Spleen (tissue), 11 donors: ENCODE measurements around the gene VPS9D1. TPM values are rescaled to one million over a fixed set of nuclear protein-coding genes. Genes with fewer than 3 reads are reported as not detected.

Source experiments
- DNase-seq: peaks from one replicate; pipeline ENCODE4 v3.0.0-alpha.2; 2020
- H3K27ac ChIP-seq, 8 donors: fragments of 200-600 bp; sonication (generic) in 7 of 8; 1 replicate in 4 of 8; 2 replicates in 4 of 8; pipeline versions ENCODE4 v1.5.0 to v1.8.0; 2016 to 2021; ENCODE audit warnings: inconsistent platforms in 4 of 8, mild to moderate bottlenecking in 4 of 8, moderate library complexity in 1 of 8
- H3K27me3 ChIP-seq, 7 donors: fragments of 200-600 bp; sonication (generic) in 6 of 7; replicated peaks in 1 of 7; 1 replicate in 4 of 7; 2 replicates in 3 of 7; pipeline versions ENCODE4 v1.5.0 to v1.8.0; 2016 to 2021; ENCODE audit warnings: inconsistent platforms in 3 of 7, mild to moderate bottlenecking in 1 of 7
- H3K36me3 ChIP-seq, 6 donors: fragments of 200-600 bp; sonication (generic) in 5 of 6; 1 replicate in 4 of 6; 2 replicates in 2 of 6; pipeline versions ENCODE4 v1.5.0 to v1.8.0; 2016 to 2021; ENCODE audit warnings: inconsistent platforms in 2 of 6
- H3K4me1 ChIP-seq, 6 donors: fragments of 200-600 bp; sonication (generic) in 5 of 6; 1 replicate in 3 of 6; 2 replicates in 3 of 6; pipeline versions ENCODE4 v1.5.0 to v1.8.0; 2016 to 2021; ENCODE audit warnings: inconsistent platforms in 3 of 6
- H3K4me3 ChIP-seq, 8 donors: fragments of 200-600 bp; sonication (generic) in 7 of 8; 1 replicate in 4 of 8; 2 replicates in 4 of 8; pipeline versions ENCODE4 v1.5.0 to v1.8.0; 2016 to 2021; ENCODE audit warnings: inconsistent platforms in 4 of 8, mild to moderate bottlenecking in 4 of 8, moderate library complexity in 2 of 8
- H3K9me3 ChIP-seq, 8 donors: fragments of 200-600 bp; sonication (generic) in 7 of 8; 1 replicate in 4 of 8; 2 replicates in 4 of 8; pipeline versions ENCODE4 v1.5.0 to v1.8.0; 2016 to 2021; ENCODE audit warnings: inconsistent platforms in 4 of 8
- POLR2A ChIP-seq, 3 donors: fragments of 450-650 bp; IDR thresholded peaks; one replicate each; pipeline ENCODE4 v1.5.1; 2017; ENCODE audit warnings: antibody characterized with exemption in 3 of 3, mild to moderate bottlenecking in 1 of 3
- POLR2AphosphoS5 ChIP-seq, 3 donors: sonication (generic); formaldehyde crosslinking; IDR thresholded peaks; one replicate each; pipeline ENCODE4 v1.5.1; 2017; ENCODE audit warnings: antibody characterized with exemption in 3 of 3
- WGBS, 5 donors: extraction: QIAGEN DNeasy Blood & Tissue Kit in 3 of 5; methylation state at CpG; one replicate each; pipeline versions ENCODE4 v1.1.5 to v1.1.7; 2013 to 2018; 5-methylcytosine and 5-hydroxymethylcytosine counted together
- intact Hi-C: fragments of 100-400 bp; cut with DNase I; formaldehyde crosslinking; loops from one replicate; pipeline ENCODE4 v1.15.0; 2023; ENCODE audit warnings: low total_unique reads
- polyA plus RNA-seq, 3 donors: library from polyadenylated mRNA; stranded (reverse); fragments of 200-250 nt; gene quantifications; one replicate each; pipeline ENCODE4 v1.2.1, GENCODE V29; 2013
- total RNA-seq, 7 donors: library from RNA; depleted of rRNA in 3 of 7; stranded (reverse); fragments of >200 nt in 3 of 7; fragmentation: NEBNext Ultra II Directional in 4 of 7; extraction: Animal tissue kit (Norgen Biotek cat#: 25700) in 4 of 7; gene quantifications; one replicate each; pipeline versions ENCODE4 v1.1.0 to v1.2.1, GENCODE V29; 2016 to 2021
- TF ChIP-seq, protein P1 (sequence below), 11 experiments: fragments of 200-600 bp in 7 of 11; fragments of 450-650 bp in 4 of 11; sonication (generic) in 4 of 11; IDR thresholded peaks in 8 of 11; conservative IDR thresholded peaks in 3 of 11; 1 replicate in 7 of 11; 2 replicates in 4 of 11; pipeline versions ENCODE4 v1.4.0 to v1.8.0; 2016 to 2021; ENCODE audit warnings: antibody characterized with exemption in 11 of 11, inconsistent platforms in 4 of 11, mild to moderate bottlenecking in 1 of 11
- donor health status: healthy with polysubstance abuse.
- donor health status: DM: no; HTN: no; CAD: no; lungs with moderate emphysema.
- donor health status: DM: no; HTN: no; CAD: no.
- donor health status: Bipolar disorder and iron deficiency.
- donor health status: healthy.
- donor health status: DM: no; HTN: no; CAD: no.
- donor health status: DM: yes; HTN: yes; CAD: no.

VPS9D1 gene
- total and polyA plus RNA-seq, 10 donors, result 6.0 to 37.2 (median 19.3) TPM

DNA sequence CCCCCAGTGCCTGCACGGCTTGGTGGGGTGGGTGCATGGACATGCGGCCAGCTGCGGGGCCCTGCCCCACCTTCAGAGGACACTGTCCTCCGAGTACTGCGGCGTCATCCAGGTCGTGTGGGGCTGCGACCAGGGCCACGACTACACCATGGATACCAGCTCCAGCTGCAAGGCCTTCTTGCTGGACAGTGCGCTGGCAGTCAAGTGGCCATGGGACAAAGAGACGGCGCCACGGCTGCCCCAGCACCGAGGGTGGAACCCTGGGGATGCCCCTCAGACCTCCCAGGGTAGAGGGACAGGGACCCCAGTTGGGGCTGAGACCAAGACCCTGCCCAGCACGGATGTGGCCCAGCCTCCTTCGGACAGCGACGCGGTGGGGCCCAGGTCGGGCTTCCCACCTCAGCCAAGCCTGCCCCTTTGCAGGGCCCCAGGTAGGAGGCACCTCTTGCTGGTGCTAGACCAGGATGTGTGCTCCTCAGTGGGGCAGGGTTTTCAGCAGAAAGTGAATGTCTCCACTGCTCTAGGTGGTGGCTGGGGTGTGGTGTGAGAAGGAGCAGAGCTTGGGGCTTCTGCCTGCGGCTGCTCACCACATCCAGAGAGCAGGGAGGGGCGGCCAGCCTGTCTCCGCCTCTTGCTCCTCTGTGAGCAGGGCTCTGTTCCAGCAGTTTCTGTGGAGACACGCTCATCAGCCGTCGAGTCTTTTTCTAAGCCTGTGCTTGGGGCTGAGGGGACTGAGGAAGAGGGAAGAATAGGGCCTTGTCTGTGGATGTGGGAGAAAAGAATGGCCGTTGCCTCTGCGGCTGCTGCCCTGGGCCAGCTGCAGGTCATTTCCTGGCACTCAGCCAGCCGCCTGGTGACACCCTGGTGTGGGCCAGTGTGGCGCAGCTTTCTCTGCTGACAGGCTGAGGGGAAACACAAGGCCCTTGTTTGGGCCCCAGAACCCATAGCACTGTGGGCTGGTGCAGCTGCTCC lies 2.9 kb upstream of the VPS9D1 start:
- Histone ChIP-seq H3K27me3 (no peaks in the 10 kb centered on the region), H3K36me3 (peaks cover 0 to 60% (median 49%) of the 10 kb centered on the region in 6 donors), H3K4me1 (peaks cover 31 to 85% (median 64%) of the 10 kb centered on the region in 6 donors), H3K9me3 (no peaks in the 10 kb centered on the region), H3K4me3 (peak overlapping the region; percentile 66 to 99 (median 96)), H3K27ac (peak overlapping the region; percentile 91 to 100 (median 98))
- intact Hi-C loops, result no loop called here
- peak; percentile 56 to 67 (median 66) for TF ChIP-seq POLR2AphosphoS5 (IDR thresholded peaks at IDR 0.05)
- TF ChIP-seq, protein P1, sequence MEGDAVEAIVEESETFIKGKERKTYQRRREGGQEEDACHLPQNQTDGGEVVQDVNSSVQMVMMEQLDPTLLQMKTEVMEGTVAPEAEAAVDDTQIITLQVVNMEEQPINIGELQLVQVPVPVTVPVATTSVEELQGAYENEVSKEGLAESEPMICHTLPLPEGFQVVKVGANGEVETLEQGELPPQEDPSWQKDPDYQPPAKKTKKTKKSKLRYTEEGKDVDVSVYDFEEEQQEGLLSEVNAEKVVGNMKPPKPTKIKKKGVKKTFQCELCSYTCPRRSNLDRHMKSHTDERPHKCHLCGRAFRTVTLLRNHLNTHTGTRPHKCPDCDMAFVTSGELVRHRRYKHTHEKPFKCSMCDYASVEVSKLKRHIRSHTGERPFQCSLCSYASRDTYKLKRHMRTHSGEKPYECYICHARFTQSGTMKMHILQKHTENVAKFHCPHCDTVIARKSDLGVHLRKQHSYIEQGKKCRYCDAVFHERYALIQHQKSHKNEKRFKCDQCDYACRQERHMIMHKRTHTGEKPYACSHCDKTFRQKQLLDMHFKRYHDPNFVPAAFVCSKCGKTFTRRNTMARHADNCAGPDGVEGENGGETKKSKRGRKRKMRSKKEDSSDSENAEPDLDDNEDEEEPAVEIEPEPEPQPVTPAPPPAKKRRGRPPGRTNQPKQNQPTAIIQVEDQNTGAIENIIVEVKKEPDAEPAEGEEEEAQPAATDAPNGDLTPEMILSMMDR (IDR thresholded peaks at IDR 0.05 in 8 of 11, conservative IDR thresholded peaks at IDR 0.05 in 3 of 11), result no peak
- DNase-seq, result peak; percentile 91
- WGBS, 5 donors, result 60 to 71% (median 70%) methylated on average over 9 to 30 of the region's 30 CpGs

GRCh38 chr16:89722392-89723278 lies 1.9 kb upstream of the VPS9D1 start:
- peaks cover 0 to 51% (median 41%) of the 10 kb centered on the region in 6 donors for H3K36me3 ChIP-seq
- peaks cover 31 to 87% (median 65%) of the 10 kb centered on the region in 6 donors for H3K4me1 ChIP-seq
- peak overlapping the region; percentile 91 to 100 (median 98) for H3K27ac ChIP-seq
- 9 to 14% (median 10%) methylated on average over 43 to 56 of the region's 56 CpGs for WGBS, 5 donors
- peak; percentile 96 for DNase-seq
- TF ChIP-seq, protein P1 (IDR thresholded peaks at IDR 0.05 in 8 of 11, conservative IDR thresholded peaks at IDR 0.05 in 3 of 11), result no peak
- TF ChIP-seq POLR2AphosphoS5 (IDR thresholded peaks at IDR 0.05) (peak; percentile 69 to 84 (median 72)), POLR2A (IDR thresholded peaks at IDR 0.05) (no peak)
- intact Hi-C loops, result no loop called here
- no peaks in the 10 kb centered on the region for H3K9me3 ChIP-seq
- H3K4me3 ChIP-seq, result peak overlapping the region; percentile 66 to 99 (median 96)
- no peaks in the 10 kb centered on the region for H3K27me3 ChIP-seq

DNA sequence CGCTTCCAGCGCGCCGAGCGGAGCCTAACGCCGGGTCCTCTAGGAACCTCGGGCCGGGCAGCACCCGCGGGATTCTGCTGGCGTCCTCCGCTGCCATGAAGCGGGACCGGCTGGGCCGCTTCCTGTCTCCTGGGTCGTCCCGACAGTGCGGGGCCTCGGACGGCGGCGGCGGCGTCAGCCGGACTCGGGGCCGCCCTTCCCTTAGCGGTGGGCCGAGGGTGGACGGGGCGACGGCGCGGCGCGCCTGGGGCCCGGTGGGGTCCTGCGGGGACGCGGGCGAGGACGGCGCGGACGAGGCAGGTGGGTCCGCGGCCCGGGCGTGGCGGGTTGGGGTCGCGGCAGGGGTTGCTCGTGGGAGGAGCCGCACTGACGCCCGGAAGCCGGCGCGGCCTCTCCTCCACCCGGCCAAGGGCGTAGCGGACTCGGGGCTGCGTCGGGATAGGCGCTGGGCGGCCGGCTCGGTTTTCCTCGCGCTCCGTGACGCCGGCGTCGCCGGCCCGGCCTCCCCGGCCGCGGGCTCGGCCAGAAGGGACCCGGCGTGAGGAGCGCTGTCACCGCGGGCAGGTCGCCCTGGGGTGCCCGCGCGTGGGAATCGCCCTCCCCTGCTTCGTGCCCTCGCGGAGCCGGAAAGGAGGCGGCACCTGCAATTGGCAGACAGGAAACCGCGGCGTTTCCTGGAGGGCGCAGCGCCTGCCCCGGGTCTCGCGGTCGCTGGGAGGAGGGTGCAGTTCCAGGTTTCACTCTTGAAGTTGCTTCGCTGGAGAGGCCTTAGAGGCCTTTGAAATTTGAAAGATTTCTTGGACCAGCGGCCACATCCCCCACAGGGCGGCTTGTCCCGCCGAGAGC lies 1.1 kb upstream of the VPS9D1 start:
- Histone ChIP-seq H3K36me3 (peaks cover 0 to 42% (median 32%) of the 10 kb centered on the region in 6 donors), H3K27ac (peak overlapping the region; percentile 91 to 100 (median 98)), H3K27me3 (no peaks in the 10 kb centered on the region), H3K4me3 (peak overlapping the region; percentile 66 to 99 (median 96)), H3K4me1 (peaks cover 31 to 79% (median 59%) of the 10 kb centered on the region in 6 donors), H3K9me3 (no peaks in the 10 kb centered on the region)
- 0 to 1% (median 0%) methylated on average over 30 to 112 of the region's 112 CpGs for WGBS, 5 donors
- DNase-seq, result peak; percentile 97
- peak in 2 of 3 donors; percentile 31 to 53 for TF ChIP-seq POLR2A (IDR thresholded peaks at IDR 0.05)
- TF ChIP-seq POLR2AphosphoS5 (IDR thresholded peaks at IDR 0.05), result peak; percentile 90 to 95 (median 91)
- TF ChIP-seq, protein P1 (IDR thresholded peaks at IDR 0.05 in 8 of 11, conservative IDR thresholded peaks at IDR 0.05 in 3 of 11), result peak in 4 of 11 experiments; percentile 8 to 23 (median 19)
- intact Hi-C loops, result no loop called here
